Activated T-helper 1 cell treated with anti-CD3 and anti-CD28 coated beads, Interleukin-12 subunit alpha, Interleukin-12 subunit beta, Interleukin-2, Interleukin-4 antibody, amounts not matched to agents 30 ng/mL and 10 ng/mL and 1 ng/mL, durations not matched to agents 14 hours and 24 hours and 36 hours (primary cell): ENCODE results near the gene PPA2. TPM values are rescaled to one million over a fixed set of nuclear protein-coding genes. Genes with fewer than 3 reads are reported as not detected.
"Not testable (repeated sequence)": the region's sequence is repeated elsewhere in the genome, so short reads cannot be mapped to it uniquely, and the experiment has no call there.

Source experiments
- DNase-seq: peaks from one replicate; pipeline ENCODE4 v3.0.0; 2021; ENCODE audit warnings: low spot score
- H3K27ac Mint-ChIP-seq: one replicate; pipeline ENCODE4 v1.8.0; 2021; ENCODE audit warnings: mild to moderate bottlenecking, mixed read lengths
- H3K27me3 Mint-ChIP-seq: one replicate; pipeline ENCODE4 v1.8.0; 2022; ENCODE audit warnings: mild to moderate bottlenecking, moderate library complexity, mixed read lengths; ENCODE audit not compliant: insufficient read depth
- H3K36me3 Mint-ChIP-seq: one replicate; pipeline ENCODE4 v1.8.0; 2021; ENCODE audit warnings: low read depth, mixed read lengths
- H3K4me1 Mint-ChIP-seq: one replicate; pipeline ENCODE4 v1.8.0; 2021; ENCODE audit warnings: low read depth, mixed read lengths
- H3K4me3 Mint-ChIP-seq: one replicate; pipeline ENCODE4 v1.8.0; 2021; ENCODE audit warnings: mild to moderate bottlenecking, moderate library complexity, mixed read lengths
- H3K9me3 Mint-ChIP-seq: one replicate; pipeline ENCODE4 v1.8.0; 2021; ENCODE audit warnings: mixed read lengths
- intact Hi-C: fragments of 100-400 bp; cut with micrococcal nuclease; formaldehyde crosslinking; loops from one replicate; pipeline ENCODE4 v1.15.1; 2024
- total RNA-seq: library from RNA; stranded (reverse); gene quantifications from 2 replicates; pipeline ENCODE4 v1.2.3, GENCODE V29; 2022

The PPA2 gene
- total RNA-seq, 1 donor from 2014 or later, result 67.2 TPM

DNA sequence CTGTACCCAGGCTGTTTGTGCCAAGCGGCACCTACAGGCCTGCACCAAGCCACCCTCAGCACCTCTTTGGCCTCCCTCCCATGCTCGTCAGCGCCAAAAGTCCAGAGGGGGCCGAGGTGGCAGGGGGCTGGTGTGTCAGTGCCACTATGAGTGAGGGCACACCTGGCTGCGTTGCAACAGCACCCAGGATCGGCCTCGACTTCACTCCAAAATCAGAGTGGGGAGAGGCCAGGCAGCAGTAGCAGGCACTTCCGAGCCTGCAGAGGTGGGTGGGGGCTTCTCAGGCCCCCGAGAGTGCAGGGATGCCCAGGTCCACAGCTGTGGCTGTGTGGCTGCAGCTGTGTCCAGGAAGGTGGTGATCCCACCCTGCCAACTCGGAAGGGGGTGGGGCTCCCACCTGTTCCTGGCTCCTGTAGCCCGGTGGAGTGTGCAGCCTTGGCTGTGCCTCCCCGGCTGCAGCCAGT is 58.5 kb downstream of the PPA2 start:
- H3K4me3 Mint-ChIP-seq, result no peak overlapping the region
- no peak overlapping the region for H3K27ac Mint-ChIP-seq
- no peaks in the 10 kb centered on the region for H3K27me3 Mint-ChIP-seq
- peaks cover 12% of the 10 kb centered on the region for H3K9me3 Mint-ChIP-seq
- intact Hi-C loops, result no loop called here
- H3K36me3 Mint-ChIP-seq, result peaks cover 24% of the 10 kb centered on the region
- H3K4me1 Mint-ChIP-seq, result no peaks in the 10 kb centered on the region
- no peak for DNase-seq

DNA sequence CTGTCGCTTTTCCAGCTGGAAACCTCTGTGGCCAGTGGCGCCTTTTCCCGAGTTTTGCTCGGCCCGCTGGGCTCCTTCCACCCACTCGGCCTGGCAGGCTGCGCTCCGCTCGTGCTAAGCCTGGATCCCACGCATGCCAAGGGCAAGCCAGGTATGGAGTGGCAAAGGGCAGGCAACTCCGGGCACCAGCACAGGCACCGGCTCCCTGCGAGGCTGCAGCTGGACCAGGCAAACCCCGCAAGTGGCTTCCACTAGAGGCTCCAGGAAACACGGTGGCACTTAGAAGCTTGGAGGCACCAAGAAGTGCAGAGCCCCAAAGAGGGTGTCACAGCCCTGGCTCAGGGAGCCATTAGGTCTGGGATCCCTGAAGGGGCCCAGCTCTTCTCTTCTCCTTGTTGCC is 59.5 kb downstream of the PPA2 start:
- no peak for DNase-seq
- Mint-ChIP-seq H3K36me3 (peaks cover 32% of the 10 kb centered on the region), H3K27me3 (no peaks in the 10 kb centered on the region), H3K4me3 (no peak overlapping the region), H3K9me3 (peaks cover 17% of the 10 kb centered on the region), H3K4me1 (no peaks in the 10 kb centered on the region), H3K27ac (no peak overlapping the region)
- intact Hi-C loops, result no loop called here

DNA sequence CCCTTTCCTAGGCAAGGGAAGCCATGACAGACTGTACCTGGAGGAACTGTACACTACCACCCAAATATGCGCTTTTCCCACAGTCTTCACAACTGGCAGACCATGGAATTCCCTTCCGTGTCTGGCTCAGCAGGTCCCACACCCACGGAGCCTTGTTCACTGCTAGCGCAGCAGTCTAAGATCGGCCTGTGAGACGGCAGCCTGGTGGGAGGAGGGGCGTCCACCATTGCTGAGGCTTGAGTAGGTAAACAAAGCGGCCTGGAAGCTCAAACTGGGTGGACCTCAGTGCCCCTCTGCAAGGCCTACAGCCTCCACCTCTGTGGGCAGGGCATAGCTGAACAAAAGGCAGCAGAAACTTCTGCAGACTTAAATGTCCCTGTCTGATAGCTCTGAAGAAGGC is 64.7 kb downstream of the PPA2 start:
- Mint-ChIP-seq H3K9me3 (peaks cover 24% of the 10 kb centered on the region), H3K36me3 (peaks cover 36% of the 10 kb centered on the region)
- H3K27me3 Mint-ChIP-seq, DNase-seq, H3K4me1 Mint-ChIP-seq, H3K27ac Mint-ChIP-seq, H3K4me3 Mint-ChIP-seq, intact Hi-C loops: not testable (repeated sequence)

DNA sequence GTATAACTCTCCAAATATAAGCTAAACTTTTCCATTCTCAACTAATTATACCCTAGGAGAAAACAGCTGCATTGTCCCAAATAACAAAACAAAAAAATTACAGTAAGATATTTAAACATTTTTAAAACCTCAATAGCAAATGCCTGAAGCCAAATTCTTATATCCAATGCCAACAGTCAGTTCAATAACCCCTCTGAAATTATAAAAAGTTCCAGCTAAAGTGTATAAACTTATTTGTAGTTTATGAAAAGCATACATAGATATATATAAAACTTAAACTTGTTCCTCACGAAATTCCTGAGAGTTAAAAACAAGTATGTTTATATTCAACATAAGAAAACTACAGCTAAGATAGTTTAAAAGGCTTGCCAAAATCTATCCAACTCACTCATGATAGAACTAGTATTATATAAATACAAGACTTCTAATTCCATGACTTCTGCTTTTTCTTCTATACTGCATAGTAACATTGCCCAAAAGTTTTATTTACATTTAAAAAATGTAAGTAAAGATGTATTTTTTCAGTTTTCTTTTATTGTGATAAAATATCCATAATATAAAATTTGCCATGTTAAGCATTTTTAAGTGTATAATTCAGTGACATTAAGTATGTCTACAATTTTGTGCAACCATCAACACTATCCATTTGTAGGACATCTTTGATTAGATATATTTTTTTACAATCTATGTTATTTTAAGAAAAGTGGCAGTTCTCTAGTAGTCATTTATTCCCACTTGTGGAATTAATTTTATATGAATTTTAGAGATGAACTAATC is 72.8 kb downstream of the PPA2 start:
- peaks cover 20% of the 10 kb centered on the region for H3K36me3 Mint-ChIP-seq
- H3K27me3 Mint-ChIP-seq, result no peaks in the 10 kb centered on the region
- H3K4me3 Mint-ChIP-seq, result no peak overlapping the region
- intact Hi-C loops, result no loop called here
- no peaks in the 10 kb centered on the region for H3K4me1 Mint-ChIP-seq
- DNase-seq, result no peak
- no peak overlapping the region for H3K27ac Mint-ChIP-seq
- peaks cover 6% of the 10 kb centered on the region for H3K9me3 Mint-ChIP-seq

DNA sequence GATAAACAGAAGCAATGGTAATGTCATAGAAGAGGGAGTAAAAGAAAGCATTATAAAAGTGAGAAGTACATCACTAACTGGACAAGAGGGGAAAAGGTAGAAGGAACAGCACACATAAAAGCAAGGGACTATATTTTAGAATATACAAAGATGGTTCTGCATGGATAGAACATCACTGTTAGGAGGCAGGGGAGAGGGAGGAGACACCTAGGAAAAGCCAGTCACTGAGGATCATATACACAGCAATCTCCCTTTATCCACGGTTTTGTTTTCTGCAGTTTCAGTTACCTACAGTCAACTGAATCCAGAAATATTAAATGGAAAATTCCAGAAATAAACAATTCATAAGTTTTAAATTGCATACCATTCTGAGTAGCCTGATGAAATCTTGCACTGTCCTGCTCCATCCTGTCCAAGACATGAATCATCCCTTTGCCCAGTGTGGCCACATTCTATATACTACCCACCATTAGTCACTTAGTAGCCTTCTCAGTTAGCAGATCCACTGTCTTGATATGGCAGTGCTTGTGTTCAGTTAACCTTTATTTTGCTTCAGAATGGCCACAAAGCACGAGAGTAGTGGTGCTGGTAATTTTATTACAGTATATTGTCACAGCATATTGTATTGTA is 74.2 kb downstream of the PPA2 start:
- H3K27ac Mint-ChIP-seq, result no peak overlapping the region
- no peaks in the 10 kb centered on the region for H3K27me3 Mint-ChIP-seq

DNA sequence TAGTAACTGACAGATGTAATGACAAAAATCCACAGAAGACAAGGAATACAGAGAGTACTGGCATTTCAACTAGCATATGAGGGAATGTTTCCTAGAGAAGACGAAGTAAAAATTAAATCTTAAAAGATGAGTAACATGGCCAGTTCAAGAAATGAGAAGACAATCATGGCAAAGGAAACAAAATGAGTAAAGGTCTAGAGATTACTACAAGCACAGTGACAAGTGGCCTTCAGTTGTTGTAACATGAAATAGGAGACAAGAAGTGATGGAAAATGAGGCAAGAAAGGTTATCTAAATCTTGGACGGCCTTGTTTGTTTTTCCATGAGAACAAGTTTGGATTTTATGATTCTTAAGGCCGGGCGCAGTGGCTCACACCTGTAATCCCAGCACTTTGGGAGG is 81.0 kb downstream of the PPA2 start:
- DNase-seq, result no peak
- H3K27me3 Mint-ChIP-seq, result no peaks in the 10 kb centered on the region
- intact Hi-C loops, result no loop called here
- H3K36me3 Mint-ChIP-seq, result peaks cover 30% of the 10 kb centered on the region
- no peaks in the 10 kb centered on the region for H3K9me3 Mint-ChIP-seq
- no peaks in the 10 kb centered on the region for H3K4me1 Mint-ChIP-seq
- H3K27ac Mint-ChIP-seq, result no peak overlapping the region
- H3K4me3 Mint-ChIP-seq, result no peak overlapping the region

More for the DNA sequence above, 74.2 kb downstream of the PPA2 start:
- H3K4me1 Mint-ChIP-seq, result no peaks in the 10 kb centered on the region
- intact Hi-C loops, result no loop called here
- H3K9me3 Mint-ChIP-seq, result no peaks in the 10 kb centered on the region
- DNase-seq, result no peak
- peaks cover 19% of the 10 kb centered on the region for H3K36me3 Mint-ChIP-seq
- no peak overlapping the region for H3K4me3 Mint-ChIP-seq

DNA sequence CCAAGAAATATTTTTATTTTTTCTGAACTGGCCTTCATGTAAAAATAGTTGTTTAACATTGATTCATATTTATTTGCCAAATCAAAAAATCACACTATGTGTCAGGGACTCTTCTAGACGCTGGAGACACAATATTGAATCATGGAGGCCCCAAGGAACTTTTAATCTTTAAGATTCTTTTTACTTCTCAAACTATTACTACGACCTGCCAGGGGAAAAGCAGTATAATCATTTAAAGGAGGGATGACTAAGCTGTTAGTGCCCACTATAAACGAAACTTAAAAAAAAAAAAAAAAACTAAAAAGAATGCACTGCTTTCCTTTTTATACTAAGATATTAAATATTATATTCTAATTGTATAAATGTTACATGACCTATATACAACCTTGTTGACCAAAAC is 84.7 kb downstream of the PPA2 start:
- no peak overlapping the region for H3K27ac Mint-ChIP-seq
- no peaks in the 10 kb centered on the region for H3K4me1 Mint-ChIP-seq
- H3K27me3 Mint-ChIP-seq, result no peaks in the 10 kb centered on the region
- intact Hi-C loops, result no loop called here
- H3K9me3 Mint-ChIP-seq, result no peaks in the 10 kb centered on the region
- no peak for DNase-seq
- H3K4me3 Mint-ChIP-seq, result no peak overlapping the region
- peaks cover 32% of the 10 kb centered on the region for H3K36me3 Mint-ChIP-seq

DNA sequence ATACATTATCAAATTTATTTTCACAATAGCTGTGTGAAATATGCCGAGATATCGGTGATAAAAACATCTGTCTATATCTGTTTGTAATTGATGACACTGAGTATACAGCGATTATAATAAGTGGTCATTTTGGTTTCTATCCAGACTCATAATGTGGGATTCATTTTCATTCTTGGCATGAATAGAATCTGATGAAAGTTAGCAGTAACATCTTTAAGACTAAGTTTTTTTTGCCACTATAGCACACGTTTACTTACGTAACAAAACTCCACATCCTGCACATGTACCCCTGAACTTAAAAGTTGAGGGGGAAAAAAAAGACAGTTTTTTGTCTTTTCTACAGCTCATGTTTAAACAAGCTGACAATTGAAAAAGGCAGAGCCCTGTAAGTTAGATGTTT is 86.4 kb downstream of the PPA2 start:
- no peak overlapping the region for H3K4me3 Mint-ChIP-seq
- intact Hi-C loops, result no loop called here
- no peak for DNase-seq
- no peaks in the 10 kb centered on the region for H3K9me3 Mint-ChIP-seq
- no peak overlapping the region for H3K27ac Mint-ChIP-seq
- no peaks in the 10 kb centered on the region for H3K27me3 Mint-ChIP-seq
- H3K36me3 Mint-ChIP-seq, result peaks cover 31% of the 10 kb centered on the region
- H3K4me1 Mint-ChIP-seq, result no peaks in the 10 kb centered on the region

DNA sequence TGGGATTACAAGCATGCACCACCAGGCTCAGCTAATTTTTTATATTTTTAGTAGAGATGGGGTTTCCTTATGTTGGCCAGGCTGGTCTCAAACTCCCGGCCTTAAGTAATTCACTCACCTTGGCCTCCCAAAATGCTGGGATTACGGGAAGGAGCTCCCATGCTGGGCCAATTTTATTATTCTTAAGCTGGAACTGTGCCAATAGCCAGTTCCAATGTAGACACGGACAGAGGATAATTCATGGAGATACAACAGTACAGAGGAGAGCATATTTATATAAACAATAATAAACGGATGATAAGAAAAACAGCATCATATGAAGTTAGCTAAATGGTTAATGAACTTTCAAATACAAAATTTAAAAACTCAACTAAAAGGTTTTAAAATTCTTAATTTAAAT is 87.8 kb downstream of the PPA2 start:
- H3K36me3 Mint-ChIP-seq, result peaks cover 33% of the 10 kb centered on the region
- no peaks in the 10 kb centered on the region for H3K9me3 Mint-ChIP-seq
- H3K27ac Mint-ChIP-seq, result no peak overlapping the region
- no peaks in the 10 kb centered on the region for H3K27me3 Mint-ChIP-seq
- H3K4me1 Mint-ChIP-seq, result no peaks in the 10 kb centered on the region
- no peak overlapping the region for H3K4me3 Mint-ChIP-seq
- intact Hi-C loops, result no loop called here
- DNase-seq, result no peak

DNA sequence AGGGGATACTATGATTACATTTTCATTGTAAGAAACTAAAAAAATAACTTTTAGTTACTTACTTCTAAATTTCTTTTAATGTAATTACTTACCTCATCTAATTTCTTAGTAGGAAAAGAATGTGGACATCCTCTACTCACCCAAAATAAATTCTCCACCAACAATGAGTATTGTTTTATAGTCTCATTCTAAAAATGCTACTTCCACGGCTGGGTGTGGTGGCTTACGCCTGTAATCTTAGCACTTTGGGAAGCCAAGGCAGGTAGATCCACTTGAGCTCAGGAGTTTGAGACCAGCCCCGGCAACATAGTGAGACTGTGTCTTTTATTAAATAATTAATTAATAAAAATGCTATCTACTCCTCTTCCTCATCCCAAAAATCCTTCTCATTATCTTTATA is 99.8 kb downstream of the PPA2 start:
- intact Hi-C loops, result no loop called here
- no peaks in the 10 kb centered on the region for H3K9me3 Mint-ChIP-seq
- no peak overlapping the region for H3K27ac Mint-ChIP-seq
- H3K4me3 Mint-ChIP-seq, result no peak overlapping the region
- H3K27me3 Mint-ChIP-seq, result no peaks in the 10 kb centered on the region
- H3K4me1 Mint-ChIP-seq, result no peaks in the 10 kb centered on the region
- H3K36me3 Mint-ChIP-seq, result peaks cover 13% of the 10 kb centered on the region
- no peak for DNase-seq

DNA sequence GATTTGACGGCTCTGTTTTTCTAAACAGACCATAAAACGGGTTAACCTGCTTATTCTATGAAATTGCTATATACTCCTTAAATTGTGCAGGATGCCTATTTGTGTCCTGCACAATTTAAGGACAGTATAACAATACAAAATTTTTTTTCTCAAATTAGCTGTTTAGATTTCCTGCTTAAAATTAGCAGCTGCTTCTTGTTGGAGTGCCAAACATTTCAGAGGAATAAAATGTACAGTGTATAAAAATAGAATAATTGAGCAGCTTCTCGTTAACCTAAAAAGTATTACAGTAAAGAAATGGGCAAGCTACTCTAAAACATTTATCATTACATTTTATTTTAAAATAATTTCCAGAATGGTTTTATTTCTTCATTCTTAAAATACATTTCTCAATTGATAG is 100.5 kb downstream of the PPA2 start:
- H3K4me3 Mint-ChIP-seq, result no peak overlapping the region
- peaks cover 18% of the 10 kb centered on the region for H3K36me3 Mint-ChIP-seq
- intact Hi-C loops, result no loop called here
- no peak for DNase-seq
- H3K4me1 Mint-ChIP-seq, result no peaks in the 10 kb centered on the region
- no peaks in the 10 kb centered on the region for H3K27me3 Mint-ChIP-seq
- peaks cover 4% of the 10 kb centered on the region for H3K9me3 Mint-ChIP-seq
- no peak overlapping the region for H3K27ac Mint-ChIP-seq

DNA sequence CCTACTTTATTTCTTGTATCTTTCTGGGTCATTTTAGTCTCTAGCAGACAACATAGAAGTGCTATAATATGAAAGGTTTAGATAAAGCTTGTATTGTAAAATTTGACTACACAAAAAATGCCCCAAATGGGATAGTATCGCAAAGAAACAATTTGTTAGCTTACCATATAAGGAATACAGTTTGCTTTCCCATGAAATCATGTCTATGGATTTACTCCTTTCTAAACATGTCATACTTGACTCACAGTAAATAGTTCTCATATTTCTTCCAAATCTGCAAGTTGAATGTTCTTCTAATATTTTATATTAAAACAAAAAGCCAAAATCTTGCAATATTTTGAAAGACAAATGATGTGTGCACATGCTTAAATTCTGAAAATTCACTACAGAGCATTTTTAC is 103.9 kb downstream of the PPA2 start:
- H3K27me3 Mint-ChIP-seq, result no peaks in the 10 kb centered on the region
- H3K9me3 Mint-ChIP-seq, result peaks cover 25% of the 10 kb centered on the region
- H3K4me1 Mint-ChIP-seq, result no peaks in the 10 kb centered on the region
- no peak overlapping the region for H3K27ac Mint-ChIP-seq
- no peak for DNase-seq
- H3K36me3 Mint-ChIP-seq, result peaks cover 40% of the 10 kb centered on the region
- intact Hi-C loops, result no loop called here
- no peak overlapping the region for H3K4me3 Mint-ChIP-seq

DNA sequence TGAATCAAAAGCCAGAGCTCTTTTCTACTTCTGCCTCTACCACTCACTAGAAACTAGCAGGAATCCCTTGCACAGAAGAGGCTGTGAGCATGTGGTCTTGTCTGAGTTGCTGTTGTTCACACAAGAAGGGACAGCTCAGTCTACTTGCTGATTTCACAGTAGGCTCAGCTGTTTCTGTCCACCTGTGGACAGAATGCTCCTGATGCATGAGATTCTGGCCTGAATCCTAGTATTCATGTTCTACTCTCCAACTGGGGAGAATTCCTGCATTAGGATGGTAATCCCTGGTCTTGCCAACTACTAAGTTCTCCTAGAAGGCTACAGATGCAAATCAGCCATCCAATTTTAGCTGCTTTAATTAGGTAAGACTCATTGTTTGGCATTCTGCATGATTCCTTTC is 112.8 kb downstream of the PPA2 start:
- H3K36me3 Mint-ChIP-seq, result peaks cover 18% of the 10 kb centered on the region
- H3K27ac Mint-ChIP-seq, result no peak overlapping the region
- DNase-seq, result no peak
- H3K27me3 Mint-ChIP-seq, result no peaks in the 10 kb centered on the region
- intact Hi-C loops, result no loop called here
- H3K9me3 Mint-ChIP-seq, result peaks cover 9% of the 10 kb centered on the region
- no peaks in the 10 kb centered on the region for H3K4me1 Mint-ChIP-seq
- no peak overlapping the region for H3K4me3 Mint-ChIP-seq
